Measurements from ENCODE around the gene MYO18A.

The MYO18A gene

GRCh38 chr17:29197516-29198272 lies 17.5 kb upstream of the MYO18A start:
- Histone ChIP-seq H3K79me1 (replicated peaks; ENCODE audit: low read length, poor library complexity, severe bottlenecking) (no peaks in the 10 kb centered on the region), H3K23ac (ENCODE audit: low read length in 2 of 2) (no peak overlapping the region), H3K27me3 (ENCODE audit: control insufficient read depth in 1 of 2, insufficient read depth in 1 of 2, low read length in 2 of 2) (no peaks in the 10 kb centered on the region), H2BK12ac (ENCODE audit: low read length in 2 of 2) (no peak overlapping the region), H2AFZ (ENCODE audit: low read depth, low read length) (no peak overlapping the region), H3K36me3 (ENCODE audit: control insufficient read depth in 1 of 2, insufficient read depth in 2 of 2, low read depth in 1 of 2, low read length in 2 of 2) (no peaks in the 10 kb centered on the region), H3K9ac (ENCODE audit: low read length) (no peak overlapping the region), H4K8ac (ENCODE audit: low read length) (no peak overlapping the region), H3K14ac (ENCODE audit: low read length in 2 of 2) (no peak overlapping the region), H4K91ac (ENCODE audit: low read length) (no peak overlapping the region), H2BK5ac (ENCODE audit: low read depth, low read length, poor library complexity, severe bottlenecking) (no peak overlapping the region), H3K4me2 (ENCODE audit: low read length, poor library complexity, severe bottlenecking) (no peak overlapping the region), H2BK15ac (ENCODE audit: low read depth, poor library complexity, severe bottlenecking) (no peak overlapping the region), H3K4ac (ENCODE audit: low read depth in 1 of 2, low read length in 2 of 2) (no peak overlapping the region), H3K27ac (ENCODE audit: low read length, poor library complexity, severe bottlenecking) (no peak overlapping the region), H2BK120ac (ENCODE audit: low read depth, low read length) (no peak overlapping the region), H3K4me1 (ENCODE audit: control insufficient read depth, insufficient read depth, low read depth, low read length) (peaks cover 12% of the 10 kb centered on the region), H2AK5ac (ENCODE audit: low read length, severe bottlenecking) (no peak overlapping the region), H3K9me3 (ENCODE audit: control insufficient read depth, low read length) (no peaks in the 10 kb centered on the region), H3K4me3 (ENCODE audit: insufficient read depth in 1 of 2, low read depth in 1 of 2, low read length in 2 of 2) (no peak overlapping the region), H3K18ac (ENCODE audit: low read depth in 1 of 2, low read length in 2 of 2) (no peak overlapping the region)
- 92% methylated on average over 15 of the region's 16 CpGs for WGBS
- no peak for DNase-seq

- Histone ChIP-seq H2BK120ac (ENCODE audit: low read depth, low read length) (no peak overlapping the region), H2BK5ac (ENCODE audit: low read depth, low read length, poor library complexity, severe bottlenecking) (no peak overlapping the region), H3K4me2 (ENCODE audit: low read length, poor library complexity, severe bottlenecking) (no peak overlapping the region), H2BK15ac (ENCODE audit: low read depth, poor library complexity, severe bottlenecking) (no peak overlapping the region), H3K18ac (ENCODE audit: low read depth in 1 of 2, low read length in 2 of 2) (no peak overlapping the region), H2AFZ (ENCODE audit: low read depth, low read length) (no peak overlapping the region), H3K4me1 (ENCODE audit: control insufficient read depth, insufficient read depth, low read depth, low read length) (peaks cover 12% of the 10 kb centered on the region), H3K23ac (ENCODE audit: low read length in 2 of 2) (no peak overlapping the region), H3K9me3 (ENCODE audit: control insufficient read depth, low read length) (no peaks in the 10 kb centered on the region), H3K4ac (ENCODE audit: low read depth in 1 of 2, low read length in 2 of 2) (no peak overlapping the region), H3K4me3 (ENCODE audit: insufficient read depth in 1 of 2, low read depth in 1 of 2, low read length in 2 of 2) (no peak overlapping the region), H4K91ac (ENCODE audit: low read length) (no peak overlapping the region), H3K14ac (ENCODE audit: low read length in 2 of 2) (no peak overlapping the region), H2BK12ac (ENCODE audit: low read length in 2 of 2) (no peak overlapping the region), H3K79me1 (replicated peaks; ENCODE audit: low read length, poor library complexity, severe bottlenecking) (no peaks in the 10 kb centered on the region), H3K27ac (ENCODE audit: low read length, poor library complexity, severe bottlenecking) (no peak overlapping the region), H4K8ac (ENCODE audit: low read length) (no peak overlapping the region), H3K36me3 (ENCODE audit: control insufficient read depth in 1 of 2, insufficient read depth in 2 of 2, low read depth in 1 of 2, low read length in 2 of 2) (no peaks in the 10 kb centered on the region), H3K27me3 (ENCODE audit: control insufficient read depth in 1 of 2, insufficient read depth in 1 of 2, low read length in 2 of 2) (no peaks in the 10 kb centered on the region), H2AK5ac (ENCODE audit: low read length, severe bottlenecking) (no peak overlapping the region), H3K9ac (ENCODE audit: low read length) (no peak overlapping the region)
- WGBS = 86% methylated on average over 8 of the region's 9 CpGs
- DNase-seq = no peak
Measured at GRCh38 chr17:29196769-29197515, 16.7 kb upstream of the MYO18A start.

DNA sequence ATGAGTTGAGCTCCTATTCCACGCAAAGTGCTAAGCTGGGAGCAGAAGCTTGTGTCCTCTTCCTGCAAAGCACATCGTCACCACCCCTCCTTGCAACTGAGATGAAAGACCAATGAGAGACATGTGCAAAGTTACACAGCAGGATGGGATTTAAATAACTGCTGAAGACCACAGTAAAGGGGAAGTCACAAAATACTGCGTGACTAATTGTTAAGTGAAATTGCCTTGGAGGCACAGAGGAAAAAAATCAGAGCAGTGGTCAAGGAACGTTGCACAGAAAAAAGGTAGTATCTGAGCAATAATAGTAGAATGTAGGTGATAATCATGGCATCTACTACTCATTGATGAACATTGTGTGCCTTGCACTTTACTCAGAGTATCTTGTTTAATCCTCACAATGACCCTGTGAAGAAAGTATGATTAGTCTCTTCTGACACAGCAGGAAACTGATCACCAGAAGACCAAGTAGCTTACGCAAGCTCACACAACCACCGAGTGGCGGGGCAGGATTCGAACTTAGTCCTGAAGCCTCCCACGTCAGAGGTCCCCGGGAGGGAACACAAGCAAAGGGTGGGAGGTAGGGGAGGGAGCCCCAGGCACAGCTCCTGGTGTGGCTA lies 15.4 kb upstream of the MYO18A start:
- H3K9me3 ChIP-seq (ENCODE audit: control insufficient read depth, low read length) = no peaks in the 10 kb centered on the region
- no peak overlapping the region for H3K18ac ChIP-seq (ENCODE audit: low read depth in 1 of 2, low read length in 2 of 2)
- WGBS = 83% methylated on average over 10 of the region's 10 CpGs
- H3K36me3 ChIP-seq (ENCODE audit: control insufficient read depth in 1 of 2, insufficient read depth in 2 of 2, low read depth in 1 of 2, low read length in 2 of 2) = no peaks in the 10 kb centered on the region
- H2AK5ac ChIP-seq (ENCODE audit: low read length, severe bottlenecking) = no peak overlapping the region
- no peak overlapping the region for H3K14ac ChIP-seq (ENCODE audit: low read length in 2 of 2)
- H2BK15ac ChIP-seq (ENCODE audit: low read depth, poor library complexity, severe bottlenecking) = no peak overlapping the region
- no peak overlapping the region for H4K91ac ChIP-seq (ENCODE audit: low read length)
- no peak overlapping the region for H2BK120ac ChIP-seq (ENCODE audit: low read depth, low read length)
- H3K4me1 ChIP-seq (ENCODE audit: control insufficient read depth, insufficient read depth, low read depth, low read length) = peaks cover 7% of the 10 kb centered on the region
- no peak overlapping the region for H3K27ac ChIP-seq (ENCODE audit: low read length, poor library complexity, severe bottlenecking)
- H3K79me1 ChIP-seq (replicated peaks; ENCODE audit: low read length, poor library complexity, severe bottlenecking) = no peaks in the 10 kb centered on the region
- H3K4me2 ChIP-seq (ENCODE audit: low read length, poor library complexity, severe bottlenecking) = no peak overlapping the region
- H2BK5ac ChIP-seq (ENCODE audit: low read depth, low read length, poor library complexity, severe bottlenecking) = no peak overlapping the region
- no peak overlapping the region for H2AFZ ChIP-seq (ENCODE audit: low read depth, low read length)
- DNase-seq = no peak
- no peak overlapping the region for H4K8ac ChIP-seq (ENCODE audit: low read length)
- no peak overlapping the region for H3K4me3 ChIP-seq (ENCODE audit: insufficient read depth in 1 of 2, low read depth in 1 of 2, low read length in 2 of 2)
- no peak overlapping the region for H3K4ac ChIP-seq (ENCODE audit: low read depth in 1 of 2, low read length in 2 of 2)
- no peaks in the 10 kb centered on the region for H3K27me3 ChIP-seq (ENCODE audit: control insufficient read depth in 1 of 2, insufficient read depth in 1 of 2, low read length in 2 of 2)
- no peak overlapping the region for H3K23ac ChIP-seq (ENCODE audit: low read length in 2 of 2)
- H2BK12ac ChIP-seq (ENCODE audit: low read length in 2 of 2) = no peak overlapping the region
- no peak overlapping the region for H3K9ac ChIP-seq (ENCODE audit: low read length)

DNA sequence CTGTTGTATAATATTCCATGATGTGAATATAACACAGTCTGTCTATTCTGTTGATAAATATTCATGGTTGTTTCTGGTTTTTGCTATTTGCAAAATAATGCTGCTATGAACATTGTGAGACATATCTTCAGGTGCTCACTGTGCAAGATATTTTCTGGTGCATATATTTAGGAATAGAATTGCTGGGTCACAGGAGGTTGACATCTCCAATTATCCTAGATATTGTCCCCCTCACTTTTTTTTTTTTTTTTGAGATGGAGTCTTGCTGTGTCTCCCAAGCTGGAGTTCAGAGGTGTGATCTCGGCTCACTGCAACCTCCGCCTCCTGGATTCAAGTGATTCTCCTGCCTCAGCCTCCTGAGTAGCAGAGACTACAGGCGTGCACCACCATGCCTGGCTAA lies 14.5 kb upstream of the MYO18A start:
- 92% methylated on average over 3 of the region's 3 CpGs for WGBS
- H3K4ac ChIP-seq (ENCODE audit: low read depth in 1 of 2, low read length in 2 of 2) = no peak overlapping the region

More for the DNA sequence above, 14.5 kb upstream of the MYO18A start:
- no peak overlapping the region for H4K91ac ChIP-seq (ENCODE audit: low read length)
- no peak overlapping the region for H2AFZ ChIP-seq (ENCODE audit: low read depth, low read length)
- no peak overlapping the region for H3K23ac ChIP-seq (ENCODE audit: low read length in 2 of 2)
- no peak overlapping the region for H3K9ac ChIP-seq (ENCODE audit: low read length)
- H3K27me3 ChIP-seq (ENCODE audit: control insufficient read depth in 1 of 2, insufficient read depth in 1 of 2, low read length in 2 of 2) = no peaks in the 10 kb centered on the region
- H2BK120ac ChIP-seq (ENCODE audit: low read depth, low read length) = no peak overlapping the region
- no peak overlapping the region for H3K4me3 ChIP-seq (ENCODE audit: insufficient read depth in 1 of 2, low read depth in 1 of 2, low read length in 2 of 2)
- no peaks in the 10 kb centered on the region for H3K79me1 ChIP-seq (replicated peaks; ENCODE audit: low read length, poor library complexity, severe bottlenecking)
- H2BK5ac ChIP-seq (ENCODE audit: low read depth, low read length, poor library complexity, severe bottlenecking) = no peak overlapping the region
- H4K8ac ChIP-seq (ENCODE audit: low read length) = no peak overlapping the region
- no peak overlapping the region for H3K27ac ChIP-seq (ENCODE audit: low read length, poor library complexity, severe bottlenecking)
- no peak overlapping the region for H3K4me2 ChIP-seq (ENCODE audit: low read length, poor library complexity, severe bottlenecking)
- no peak overlapping the region for H2BK15ac ChIP-seq (ENCODE audit: low read depth, poor library complexity, severe bottlenecking)
- H2BK12ac ChIP-seq (ENCODE audit: low read length in 2 of 2) = no peak overlapping the region
- DNase-seq = no peak
- peaks cover 4% of the 10 kb centered on the region for H3K4me1 ChIP-seq (ENCODE audit: control insufficient read depth, insufficient read depth, low read depth, low read length)
- no peaks in the 10 kb centered on the region for H3K9me3 ChIP-seq (ENCODE audit: control insufficient read depth, low read length)
- H3K14ac ChIP-seq (ENCODE audit: low read length in 2 of 2) = no peak overlapping the region
- H3K18ac ChIP-seq (ENCODE audit: low read depth in 1 of 2, low read length in 2 of 2) = no peak overlapping the region
- H3K36me3 ChIP-seq (ENCODE audit: control insufficient read depth in 1 of 2, insufficient read depth in 2 of 2, low read depth in 1 of 2, low read length in 2 of 2) = no peaks in the 10 kb centered on the region
- no peak overlapping the region for H2AK5ac ChIP-seq (ENCODE audit: low read length, severe bottlenecking)

All from mesenchymal stem cell (in vitro differentiated cells and primary cell).